DOHH2 (cell line): ENCODE data around the gene SEMA5A.

Source experiments
- CTCF ChIP-seq: fragments of 200-600 bp; sonication (generic); IDR thresholded peaks from one replicate; pipeline ENCODE4 v1.5.1; 2014; ENCODE audit warnings: antibody characterized with exemption, mild to moderate bottlenecking, low read depth, low read length; ENCODE audit not compliant: poor library complexity, severe bottlenecking
- EZH2phosphoT487 ChIP-seq: fragments of 200-600 bp; sonication (generic); IDR thresholded peaks from 2 replicates; pipeline ENCODE4 v1.6.1; 2017; ENCODE audit warnings: borderline replicate concordance, mild to moderate bottlenecking, antibody characterized with exemption, low read length, moderate library complexity, mixed read lengths

GRCh38 chr5:9212605-9213004 is 333.3 kb downstream of the SEMA5A start:
- TF ChIP-seq CTCF (no peak), EZH2phosphoT487 (no peak)
